ENCODE data around the gene GHSR. TPM values are rescaled to one million over a fixed set of nuclear protein-coding genes. Genes with fewer than 3 reads are reported as not detected.

GHSR gene
- total RNA-seq, 1 experiment from 2014 or later, result not detected

- ChIA-PET CTCF (no interaction called here), POLR2A (ENCODE audit: unreplicated experiment) (no interaction called here)
- Histone ChIP-seq H3F3A (ENCODE audit: low read length, unreplicated experiment) (no peaks in the 10 kb centered on the region), H2AFZ (ENCODE audit: low read length) (no peak overlapping the region), H3K4me2 (ENCODE audit: low read length) (no peak overlapping the region), H3K9me3 (ENCODE audit: low read length) (0 out of 2 replicates have a peak, but pooled peaks cover 4% of the 10 kb centered on the region), H3K9ac (ENCODE audit: low read length) (no peak overlapping the region), H3K4me3 (ENCODE audit: low read length) (no peak overlapping the region), H3K36me3 (ENCODE audit: low read depth, low read length) (no peaks in the 10 kb centered on the region), H3K27ac (ENCODE audit: low read length) (no peak overlapping the region), H3K27me3 (ENCODE audit: low read length) (no peaks in the 10 kb centered on the region), H3K9me2 (replicated peaks; ENCODE audit: low read length) (no peaks in the 10 kb centered on the region), H3K4me1 (ENCODE audit: insufficient read depth, low read length) (0 out of 2 replicates have a peak, but pooled peaks cover 5% of the 10 kb centered on the region), H4K20me1 (ENCODE audit: low read length) (no peaks in the 10 kb centered on the region), H3K79me2 (ENCODE audit: low read length) (no peaks in the 10 kb centered on the region)
- no peak for DNase-seq
- TF ChIP-seq EZH2 (IDR thresholded peaks at IDR 0.05; ENCODE audit: low read length, unreplicated experiment), result no peak
- no peak for TF ChIP-seq EZH2phosphoT487 (IDR thresholded peaks at IDR 0.05; ENCODE audit: borderline replicate concordance, low read length)
- no peak for TF ChIP-seq CTCF (conservative IDR thresholded peaks at IDR 0.05; ENCODE audit: low read depth, low read length)
- intact Hi-C loops (cut with micrococcal nuclease), result loop anchor here (5.0 kb wide), 2 partner anchors 71 to 831 kb away; no protein-coding TSS in a partner anchor
- BruUV-seq (replicated peaks), result no TSS peak
- no peak for ATAC-seq
These were observed 29.9 kb upstream of the GHSR start for GRCh38 chr3:172478116-172478515.

- peak overlapping the region; percentile 85 for H3K4me2 ChIP-seq (ENCODE audit: low read length)
- H3K27me3 ChIP-seq (ENCODE audit: low read length), result no peaks in the 10 kb centered on the region
- no peak for DNase-seq
- no peaks in the 10 kb centered on the region for H3K9me2 ChIP-seq (replicated peaks; ENCODE audit: low read length)
- H3K9ac ChIP-seq (ENCODE audit: low read length), result peak overlapping the region; percentile 43; the same call in 1 of the 2 replicates
- BruUV-seq (replicated peaks), result no TSS peak
- no peaks in the 10 kb centered on the region for H3K9me3 ChIP-seq (ENCODE audit: low read length)
- no peaks in the 10 kb centered on the region for H3F3A ChIP-seq (ENCODE audit: low read length, unreplicated experiment)
- H3K36me3 ChIP-seq (ENCODE audit: low read depth, low read length), result no peaks in the 10 kb centered on the region
- ChIA-PET CTCF (interaction anchor here (0.5 to 2.0 kb wide), 7 partner anchors 15 to 686 kb away, joined by 3 to 16 read pairs (median 4); no protein-coding TSS in a partner anchor), POLR2A (ENCODE audit: unreplicated experiment) (interaction anchor here (0.6 to 0.7 kb wide), 2 partner anchors 646 to 743 kb away, joined by 5 to 6 read pairs; no protein-coding TSS in a partner anchor)
- ATAC-seq, result no peak
- H3K79me2 ChIP-seq (ENCODE audit: low read length), result no peaks in the 10 kb centered on the region
- intact Hi-C loops (cut with micrococcal nuclease), result loop anchor here (5.0 kb wide), 2 partner anchors 69 to 829 kb away; no protein-coding TSS in a partner anchor
- no peak overlapping the region for H3K27ac ChIP-seq (ENCODE audit: low read length)
- peak overlapping the region; percentile 77 for H3K4me3 ChIP-seq (ENCODE audit: low read length)
- H4K20me1 ChIP-seq (ENCODE audit: low read length), result no peaks in the 10 kb centered on the region
- H2AFZ ChIP-seq (ENCODE audit: low read length), result peak overlapping the region; percentile 98
- H3K4me1 ChIP-seq (ENCODE audit: insufficient read depth, low read length), result 0 out of 2 replicates have a peak, but pooled peaks cover 5% of the 10 kb centered on the region
- TF ChIP-seq CTCF (conservative IDR thresholded peaks at IDR 0.05; ENCODE audit: low read depth, low read length) (no peak), EZH2 (IDR thresholded peaks at IDR 0.05; ENCODE audit: low read length, unreplicated experiment) (no peak), EZH2phosphoT487 (IDR thresholded peaks at IDR 0.05; ENCODE audit: borderline replicate concordance, low read length) (no peak)
These were observed 28.1 kb upstream of the GHSR start for GRCh38 chr3:172476347-172476746.

- no peak for ATAC-seq
- Histone ChIP-seq H3K27ac (ENCODE audit: low read length) (no peak overlapping the region), H3K9ac (ENCODE audit: low read length) (no peak overlapping the region), H3F3A (ENCODE audit: low read length, unreplicated experiment) (no peaks in the 10 kb centered on the region), H3K9me3 (ENCODE audit: low read length) (no peaks in the 10 kb centered on the region), H3K4me3 (ENCODE audit: low read length) (no peak overlapping the region), H3K79me2 (ENCODE audit: low read length) (no peaks in the 10 kb centered on the region), H2AFZ (ENCODE audit: low read length) (no peak overlapping the region), H3K36me3 (ENCODE audit: low read depth, low read length) (no peaks in the 10 kb centered on the region), H4K20me1 (ENCODE audit: low read length) (no peaks in the 10 kb centered on the region), H3K27me3 (ENCODE audit: low read length) (no peaks in the 10 kb centered on the region), H3K4me1 (ENCODE audit: insufficient read depth, low read length) (0 out of 2 replicates have a peak, but pooled peaks cover 5% of the 10 kb centered on the region), H3K4me2 (ENCODE audit: low read length) (no peak overlapping the region), H3K9me2 (replicated peaks; ENCODE audit: low read length) (no peaks in the 10 kb centered on the region)
- intact Hi-C loops (cut with micrococcal nuclease), result loop anchor here (5.0 kb wide), 2 partner anchors 68 to 828 kb away; no protein-coding TSS in a partner anchor
- CTCF ChIA-PET, result interaction anchor here (2.0 kb wide), 1 partner anchor 14 kb away, joined by 16 read pairs; no protein-coding TSS in a partner anchor
- TF ChIP-seq CTCF (conservative IDR thresholded peaks at IDR 0.05; ENCODE audit: low read depth, low read length) (no peak), EZH2phosphoT487 (IDR thresholded peaks at IDR 0.05; ENCODE audit: borderline replicate concordance, low read length) (no peak), EZH2 (IDR thresholded peaks at IDR 0.05; ENCODE audit: low read length, unreplicated experiment) (no peak)
- BruUV-seq (replicated peaks), result no TSS peak
- DNase-seq, result no peak
- POLR2A ChIA-PET (ENCODE audit: unreplicated experiment), result no interaction called here
These were observed 27.4 kb upstream of the GHSR start for GRCh38 chr3:172475703-172476102.
